NK-92 treated with Interleukin-12 subunit alpha and Interleukin-12 subunit beta, amount 100 ng/mL, for 24 hours (cell line): Measurements from ENCODE around the gene APOC3.

Source experiments
- DNase-seq: peaks from one replicate; lab custom pipeline; 2025; lab: John Stamatoyannopoulos, UW

Gene APOC3

GRCh38 chr11:116804001-116804400 is 25.7 kb upstream of the APOC3 start:
- no peak for DNase-seq

GRCh38 chr11:116807601-116808261 is 22.0 kb upstream of the APOC3 start:
- DNase-seq = no peak

GRCh38 chr11:116808262-116809175 is 21.2 kb upstream of the APOC3 start:
- DNase-seq = no peak

- no peak for DNase-seq
These were observed 18.5 kb upstream of the APOC3 start for GRCh38 chr11:116811194-116811593.

GRCh38 chr11:116812109-116812508 is 17.6 kb upstream of the APOC3 start:
- no peak for DNase-seq

- DNase-seq = no peak
These were observed 16.5 kb upstream of the APOC3 start for GRCh38 chr11:116813170-116813569.

- DNase-seq = no peak
These were observed 15.8 kb upstream of the APOC3 start for GRCh38 chr11:116813781-116814471.

- no peak for DNase-seq
These were observed 15.2 kb upstream of the APOC3 start for GRCh38 chr11:116814502-116814901.

- DNase-seq = no peak
These were observed 10.7 kb upstream of the APOC3 start for GRCh38 chr11:116819049-116819448.

- no peak for DNase-seq
These were observed 8.4 kb upstream of the APOC3 start for GRCh38 chr11:116821050-116821918.

- DNase-seq = no peak
These were observed 7.1 kb upstream of the APOC3 start for GRCh38 chr11:116822575-116822974.

- DNase-seq = no peak
These were observed 6.5 kb upstream of the APOC3 start, which contains the start of gene APOA4 for GRCh38 chr11:116823031-116823843. APOA4 (minus strand) TSS chr11:116823304; CDS start chr11:116823191, 113 bp downstream.

GRCh38 chr11:116825434-116825833 is 4.3 kb upstream of the APOC3 start:
- no peak for DNase-seq

GRCh38 chr11:116825854-116826750 is 3.6 kb upstream of the APOC3 start:
- DNase-seq = no peak

GRCh38 chr11:116826751-116827431 is 2.8 kb upstream of the APOC3 start:
- DNase-seq = no peak

- DNase-seq = no peak
These were observed 2.2 kb upstream of the APOC3 start for GRCh38 chr11:116827461-116827860.

GRCh38 chr11:116828632-116829524 is 829 bp upstream of the APOC3 start:
- DNase-seq = no peak
